HepG2 (cell line): ENCODE measurements around the gene NELFB. TPM values are rescaled to one million over a fixed set of nuclear protein-coding genes. Genes with fewer than 3 reads are reported as not detected.

Source experiments
- ATAC-seq: fragments of 200-7000 bp; cut with Tn5 transposase; 3 replicates; pipeline ENCODE4 v1.9.1; 2020; ENCODE audit warnings: mild to moderate bottlenecking, moderate library complexity
- BruUV-seq: library from RNA; stranded (reverse); fragments of 400-500 nt; replicated peaks from 2 replicates; lab custom pipeline; 2021; lab: Mats Ljungman, UMichigan
- CTCF ChIA-PET: fragments of 300-600 bp; formaldehyde crosslinking; extraction: SDS; loops from one replicate; lab custom pipeline; 2021; ENCODE audit warnings: low total read pairs, inconsistent platforms, low intra/inter-chr PET ratio; lab: Yijun Ruan, JAX
- POLR2A ChIA-PET: fragments of 350-600 bp; sonication (Branson Sonifier 250); formaldehyde crosslinking; loops from one replicate; lab custom pipeline; 2020; ENCODE audit warnings: antibody characterized with exemption, inconsistent platforms; lab: Yijun Ruan, JAX
- DNase-seq: peaks from one replicate; pipeline ENCODE4 v3.0.0-alpha.2; 2015; ENCODE audit warnings: low spot score
- FAIRE-seq: peaks from 3 replicates; lab custom pipeline; 2011; peaks lifted over from hg19 to GRCh38; lab: Jason Lieb, UNC
- H2AFZ ChIP-seq: one replicate; pipeline ENCODE4 v1.6.1; 2011; ENCODE audit warnings: low read length, inconsistent platforms
- H3K27ac ChIP-seq: fragments of 300-600 bp; 3 replicates; pipeline ENCODE4 v1.8.0; 2011; ENCODE audit warnings: mixed run types, mild to moderate bottlenecking, mixed read lengths, low read length, inconsistent platforms; ENCODE audit not compliant: insufficient read depth; ENCODE audit errors: extremely low read length
- H3K27me3 ChIP-seq, 2 experiments: fragments of 200-600 bp in 1 of 2; 2 replicates in 1 of 2; 3 replicates in 1 of 2; pipeline versions ENCODE4 v1.6.0 to v1.8.0; 2011; ENCODE audit warnings: low read length in 2 of 2, mild to moderate bottlenecking in 2 of 2, moderate library complexity in 2 of 2, inconsistent platforms in 1 of 2; ENCODE audit not compliant: insufficient read depth in 2 of 2, control insufficient read depth in 1 of 2
- H3K36me3 ChIP-seq, 2 experiments: fragments of 200-600 bp in 1 of 2; replicated peaks in 1 of 2; 2 replicates in 1 of 2; 3 replicates in 1 of 2; pipeline versions ENCODE4 v1.5.1 to v1.8.0; 2011; ENCODE audit warnings: low read length in 2 of 2, inconsistent platforms in 1 of 2; ENCODE audit not compliant: insufficient read depth in 2 of 2, control insufficient read depth in 1 of 2
- H3K4me1 ChIP-seq: 2 replicates; pipeline ENCODE4 v1.5.1; 2012; ENCODE audit warnings: low read length, inconsistent platforms; ENCODE audit not compliant: insufficient read depth
- H3K4me2 ChIP-seq: 2 replicates; pipeline ENCODE4 v1.6.0; 2011; ENCODE audit warnings: low read depth, low read length, inconsistent platforms
- H3K4me3 ChIP-seq, 3 experiments: fragments of 200-600 bp in 1 of 3; sonication (generic), shearing (Covaris generic) in 1 of 3; replicated peaks in 1 of 3; 2 replicates each; pipeline ENCODE4 v1.5.1; 2011 to 2016; ENCODE audit warnings: low read length in 3 of 3, inconsistent platforms in 2 of 3, low read depth in 2 of 3, mild to moderate bottlenecking in 2 of 3, control low read depth in 1 of 3, mixed read lengths in 1 of 3; ENCODE audit not compliant: insufficient read depth in 1 of 3
- H3K79me2 ChIP-seq: one replicate; pipeline ENCODE4 v1.6.1; 2011; ENCODE audit warnings: low read length, inconsistent platforms; ENCODE audit not compliant: insufficient read depth
- H3K9ac ChIP-seq: 2 replicates; pipeline ENCODE4 v1.6.0; 2011; ENCODE audit warnings: mild to moderate bottlenecking, low read depth, low read length, inconsistent platforms; ENCODE audit not compliant: insufficient read depth
- H3K9me3 ChIP-seq: 2 replicates; pipeline ENCODE4 v1.5.1; 2012; ENCODE audit warnings: mild to moderate bottlenecking, low read length
- H4K20me1 ChIP-seq: 2 replicates; pipeline ENCODE4 v1.6.0; 2011; ENCODE audit warnings: inconsistent platforms, mild to moderate bottlenecking, low read length, moderate library complexity; ENCODE audit not compliant: insufficient read depth
- CHCHD3 ChIP-seq: sonication (generic); formaldehyde crosslinking; IDR thresholded peaks from 2 replicates; pipeline ENCODE4 v1.8.0; 2022; ENCODE audit warnings: mild to moderate bottlenecking, missing genetic modification reagents, moderate library complexity
- DPF2 ChIP-seq: sonication (generic); formaldehyde crosslinking; IDR thresholded peaks from 2 replicates; pipeline ENCODE4 v1.4.0; 2020; ENCODE audit warnings: mild to moderate bottlenecking, low read depth, missing genetic modification reagents, borderline replicate concordance
- HOXA5 ChIP-seq: sonication (generic); formaldehyde crosslinking; IDR thresholded peaks from 2 replicates; pipeline ENCODE4 v1.4.0; 2020; ENCODE audit warnings: missing genetic modification reagents
- HOXA7 ChIP-seq: sonication (generic); formaldehyde crosslinking; IDR thresholded peaks from 2 replicates; pipeline ENCODE4 v1.8.1; 2022; ENCODE audit warnings: mild to moderate bottlenecking, missing genetic modification reagents, moderate library complexity
- MZF1 ChIP-seq: sonication (generic); formaldehyde crosslinking; IDR thresholded peaks from 2 replicates; pipeline ENCODE4 v1.8.1; 2023; ENCODE audit warnings: mild to moderate bottlenecking, missing genetic modification reagents, borderline replicate concordance
- NFAT5 ChIP-seq: sonication (generic); formaldehyde crosslinking; IDR thresholded peaks from 2 replicates; pipeline ENCODE4 v1.4.0; 2020; ENCODE audit warnings: missing genetic modification reagents
- PATZ1 ChIP-seq: sonication (generic); formaldehyde crosslinking; IDR thresholded peaks from 2 replicates; pipeline ENCODE4 v1.4.0; 2020; ENCODE audit warnings: missing genetic modification reagents
- SAFB2 ChIP-seq: sonication (generic); formaldehyde crosslinking; IDR thresholded peaks from 2 replicates; pipeline ENCODE4 v1.5.1; 2020; ENCODE audit warnings: missing genetic modification reagents, low read depth, mild to moderate bottlenecking, borderline replicate concordance
- UBTF ChIP-seq: sonication (generic); formaldehyde crosslinking; IDR thresholded peaks from 2 replicates; pipeline ENCODE4 v1.4.0; 2020; ENCODE audit warnings: mild to moderate bottlenecking, missing genetic modification reagents
- ZFX ChIP-seq: sonication (generic); formaldehyde crosslinking; IDR thresholded peaks from 2 replicates; pipeline ENCODE4 v1.4.0; 2020; ENCODE audit warnings: mild to moderate bottlenecking, low read depth, missing genetic modification reagents, moderate library complexity
- ZNF143 ChIP-seq: sonication (generic); formaldehyde crosslinking; IDR thresholded peaks from 2 replicates; pipeline ENCODE4 v1.4.0; 2020; ENCODE audit warnings: missing genetic modification reagents
- ZNF232 ChIP-seq: sonication (generic); formaldehyde crosslinking; IDR thresholded peaks from 2 replicates; pipeline ENCODE4 v1.4.0; 2020; ENCODE audit warnings: missing genetic modification reagents, borderline replicate concordance
- WGBS: methylation state at CpG from one replicate; pipeline ENCODE4 v1.1.6; 2017; ENCODE audit warnings: low lambda C conversion rate; 5-methylcytosine and 5-hydroxymethylcytosine counted together
- in situ Hi-C: cut with HindIII; loops from 2 replicates; pipeline ENCODE4 v1.10.0; 2017; ENCODE audit warnings: low pct_unique_long_range_greater_than_20kb; ENCODE audit not compliant: extremely low pct_ligation_motif_present
- intact Hi-C: fragments of 100-400 bp; cut with micrococcal nuclease; formaldehyde crosslinking; loops from one replicate; pipeline ENCODE4 v1.10.0; 2022; ENCODE audit not compliant: unreplicated experiment
- polyA plus RNA-seq, 8 experiments: library from polyadenylated mRNA; depleted of rRNA in 3 of 8; stranded (reverse) in 7 of 8; unstranded in 1 of 8; fragments of >200 nt; fragmentation: Illumina TruSeq in 4 of 8; extraction: Trizol in 4 of 8; gene quantifications; 2 replicates each; pipeline versions ENCODE4 v1.2.1 to v1.2.3, GENCODE V29; 2011 to 2016; ENCODE audit warnings: low read depth in 4 of 8, missing spikeins in 1 of 8, mixed read lengths in 1 of 8; ENCODE audit not compliant: insufficient read depth in 1 of 8
- total RNA-seq, 5 experiments: library from RNA; depleted of rRNA; stranded (reverse); fragments of >200 nt; fragmentation: Illumina TruSeq; extraction: Trizol; gene quantifications; 2 replicates each; pipeline ENCODE4 v1.2.3, GENCODE V29; 2016; ENCODE audit warnings: low read depth in 1 of 5

Gene NELFB
- total and polyA plus RNA-seq, 2 of the 13 experiments (the other 11 are each of a cell fraction or from before 2014, with no cell fraction given), result 26.5 to 45.8 TPM

- Histone ChIP-seq H3K9ac (no peak overlapping the region), H3K27ac (no peak overlapping the region), H3K9me3 (no peaks in the 10 kb centered on the region), H2AFZ (no peak overlapping the region), H3K27me3 (peaks cover 2 to 9% of the 10 kb centered on the region in 2 experiments; a peak in 2 of 5 replicates), H4K20me1 (peaks cover 27% of the 10 kb centered on the region), H3K79me2 (peaks cover 28% of the 10 kb centered on the region), H3K36me3 (peaks cover 4 to 19% of the 10 kb centered on the region in 2 experiments; a peak in 4 of 5 replicates), H3K4me3 (no peak overlapping the region; a peak in 1 of 6 replicates), H3K4me2 (peak overlapping the region; percentile 99), H3K4me1 (peaks cover 64% of the 10 kb centered on the region)
- no peak for DNase-seq
- ATAC-seq, result peak; percentile 0; the same call in 1 of the 3 replicates
- BruUV-seq, result no TSS peak
- no peak for FAIRE-seq
- intact Hi-C loops (no loop called here), in situ Hi-C loops (no loop called here)
- ChIA-PET CTCF (no interaction called here), POLR2A (interaction anchor here (1.2 to 7.7 kb wide), 6 partner anchors 10 to 173 kb away, joined by 5 to 317 read pairs (median 5); partner anchors contain the start of genes ANAPC2, NELFB, SAPCD2 and SSNA1)
- WGBS, result 78% methylated on average over 3 of the region's 15 CpGs
- TF ChIP-seq CHCHD3 (CRISPR knock-in tag) (no peak), NFAT5 (CRISPR knock-in tag) (no peak), PATZ1 (CRISPR knock-in tag) (peak; percentile 48; the same call in 1 of the 2 replicates), MZF1 (CRISPR knock-in tag) (no peak), UBTF (CRISPR knock-in tag) (peak; percentile 34; the same call in 1 of the 2 replicates), HOXA7 (CRISPR knock-in tag) (0 out of 2 replicates have a peak, but pooled peaks have one; percentile 65), ZFX (CRISPR knock-in tag) (peak; percentile 59; the same call in 1 of the 2 replicates), DPF2 (no peak), SAFB2 (CRISPR knock-in tag) (peak; percentile 66; the same call in 1 of the 2 replicates), HOXA5 (no peak), ZNF143 (CRISPR knock-in tag) (0 out of 2 replicates have a peak, but pooled peaks have one; percentile 21), ZNF232 (no peak)
Measured at GRCh38 chr9:137243626-137244485, 11.3 kb upstream of the NELFB start.
